Body of pancreas (tissue), 4 donors: ENCODE results near the gene KNTC1.
"Not testable (repeated sequence)": the region's sequence is repeated elsewhere in the genome, so short reads cannot be mapped to it uniquely, and the experiment has no call there.

ENCODE experiments used
- CTCF ChIP-seq, 7 experiments: fragments of 450-650 bp in 4 of 7; fragments of 200-600 bp in 3 of 7; sonication (generic) in 3 of 7; IDR thresholded peaks; one replicate each; pipeline ENCODE4 v1.5.1; 2016 to 2019; ENCODE audit warnings: antibody characterized with exemption in 7 of 7
- POLR2A ChIP-seq, 3 donors: fragments of 450-650 bp; IDR thresholded peaks; one replicate each; pipeline ENCODE4 v1.6.1; 2016; ENCODE audit warnings: antibody characterized with exemption in 3 of 3, mild to moderate bottlenecking in 2 of 3

DNA sequence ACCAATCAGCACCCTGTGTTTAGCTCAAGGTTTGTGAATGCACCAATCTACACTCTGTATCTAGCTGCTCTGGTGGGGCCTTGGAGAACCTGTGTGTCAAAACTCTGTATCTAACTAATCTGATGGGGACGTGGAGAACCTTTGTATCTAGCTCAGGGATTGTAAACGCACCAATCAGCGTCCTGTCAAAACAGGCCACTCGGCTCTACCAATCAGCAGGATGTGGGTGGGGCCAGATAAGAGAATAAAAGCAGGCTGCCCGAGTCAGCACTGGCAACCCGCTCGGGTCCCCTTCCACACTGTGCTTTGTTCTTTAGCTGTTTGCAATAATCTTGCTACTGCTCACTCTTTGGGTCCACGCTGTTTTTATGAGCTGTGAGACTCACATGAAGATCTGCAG is 65.5 kb downstream of the KNTC1 start:
- not testable (repeated sequence) for TF ChIP-seq CTCF, POLR2A (IDR thresholded peaks at IDR 0.05)
